SU-DHL-6 (cell line): Measurements from ENCODE around the gene ABCG2.

Experiments
- H2AFZ ChIP-seq: fragments of 200-600 bp; sonication (generic); 2 replicates; pipeline ENCODE4 v1.6.1; 2014; ENCODE audit warnings: low read depth, mild to moderate bottlenecking, moderate library complexity, mixed read lengths, antibody characterized with exemption, low read length; ENCODE audit not compliant: severe bottlenecking
- H3F3A ChIP-seq: fragments of 200-600 bp; shearing (Covaris generic); 2 replicates; pipeline ENCODE4 v1.6.0; 2016; ENCODE audit warnings: antibody characterized with exemption, mild to moderate bottlenecking; ENCODE audit not compliant: insufficient read depth
- H3K27ac ChIP-seq: fragments of 200-600 bp; sonication (generic); 2 replicates; pipeline ENCODE4 v1.5.1; 2016; ENCODE audit warnings: low read depth, mild to moderate bottlenecking, low read length, moderate library complexity, mixed read lengths
- H3K27me3 ChIP-seq: fragments of 200-600 bp; sonication (generic), shearing (Covaris generic); 2 replicates; pipeline ENCODE4 v1.6.0; 2014; ENCODE audit warnings: mild to moderate bottlenecking, low read length
- H3K36me3 ChIP-seq: fragments of 200-600 bp; sonication (generic); 2 replicates; pipeline ENCODE4 v1.6.1; 2014; ENCODE audit warnings: mild to moderate bottlenecking, low read length, mixed read lengths
- H3K4me2 ChIP-seq: fragments of 300-600, 200-600 bp; shearing (Covaris generic), sonication (generic); 2 replicates; pipeline ENCODE4 v1.6.0; 2014; ENCODE audit warnings: low read length, low read depth, mild to moderate bottlenecking; ENCODE audit not compliant: poor library complexity, severe bottlenecking
- H3K4me3 ChIP-seq: fragments of 200-600 bp; sonication (generic); 2 replicates; pipeline ENCODE4 v1.5.1; 2014; ENCODE audit warnings: antibody characterized with exemption, low read length, mild to moderate bottlenecking, mixed read lengths; ENCODE audit not compliant: insufficient read depth, poor library complexity, severe bottlenecking
- H3K79me2 ChIP-seq: fragments of 200-600 bp; sonication (generic); 2 replicates; pipeline ENCODE4 v1.6.1; 2014; ENCODE audit warnings: mild to moderate bottlenecking, low read length, moderate library complexity; ENCODE audit not compliant: insufficient read depth
- H3K9ac ChIP-seq: fragments of 200-600 bp; sonication (generic); 2 replicates; pipeline ENCODE4 v1.7.0; 2014; ENCODE audit warnings: mild to moderate bottlenecking, low read length
- H3K9me2 ChIP-seq: fragments of 200-600 bp; sonication (generic); replicated peaks from 2 replicates; pipeline ENCODE4 v1.6.1; 2014; ENCODE audit warnings: low read length; ENCODE audit not compliant: insufficient read depth
- H3K9me3 ChIP-seq: fragments of 200-600 bp; sonication (generic); 2 replicates; pipeline ENCODE4 v1.6.1; 2014; ENCODE audit warnings: low read length, mixed read lengths; ENCODE audit not compliant: insufficient read depth
- H4K20me1 ChIP-seq: fragments of 200-600 bp; sonication (generic); 2 replicates; pipeline ENCODE4 v1.6.1; 2014; ENCODE audit warnings: low read depth, mild to moderate bottlenecking, antibody characterized with exemption, low read length, moderate library complexity, mixed read lengths
- CTCF ChIP-seq: fragments of 200-600 bp; sonication (generic); IDR thresholded peaks from one replicate; pipeline ENCODE4 v1.5.1; 2017; ENCODE audit warnings: antibody characterized with exemption, mild to moderate bottlenecking, low read length, moderate library complexity; ENCODE audit not compliant: insufficient read depth, poor library complexity, severe bottlenecking
- EZH2phosphoT487 ChIP-seq: fragments of 200-600 bp; sonication (generic), shearing (Covaris generic); conservative IDR thresholded peaks from 2 replicates; pipeline ENCODE4 v1.6.1; 2018; ENCODE audit warnings: mild to moderate bottlenecking, antibody characterized with exemption, low read length, moderate library complexity, mixed read lengths

ABCG2 gene

GRCh38 chr4:88146891-88147290 is 11.5 kb downstream of the ABCG2 start:
- no peaks in the 10 kb centered on the region for H3K9me2 ChIP-seq
- no peaks in the 10 kb centered on the region for H3K79me2 ChIP-seq
- no peak overlapping the region for H3K4me2 ChIP-seq
- no peaks in the 10 kb centered on the region for H3K9me3 ChIP-seq
- TF ChIP-seq EZH2phosphoT487 = no peak
- no peak for TF ChIP-seq CTCF
- H3F3A ChIP-seq = no peaks in the 10 kb centered on the region
- no peak overlapping the region for H2AFZ ChIP-seq
- H4K20me1 ChIP-seq = no peaks in the 10 kb centered on the region
- no peak overlapping the region for H3K27ac ChIP-seq
- H3K4me3 ChIP-seq = no peak overlapping the region
- no peak overlapping the region for H3K9ac ChIP-seq
- H3K27me3 ChIP-seq = no peaks in the 10 kb centered on the region
- no peaks in the 10 kb centered on the region for H3K36me3 ChIP-seq

GRCh38 chr4:88144866-88145300 is 13.6 kb downstream of the ABCG2 start:
- Histone ChIP-seq H2AFZ (no peak overlapping the region), H3K9me3 (no peaks in the 10 kb centered on the region), H3K79me2 (no peaks in the 10 kb centered on the region), H4K20me1 (no peaks in the 10 kb centered on the region), H3K27me3 (no peaks in the 10 kb centered on the region), H3K9me2 (no peaks in the 10 kb centered on the region), H3K4me3 (no peak overlapping the region), H3K27ac (no peak overlapping the region), H3K36me3 (no peaks in the 10 kb centered on the region), H3K9ac (no peak overlapping the region), H3K4me2 (no peak overlapping the region), H3F3A (no peaks in the 10 kb centered on the region)
- TF ChIP-seq EZH2phosphoT487 (no peak), CTCF (no peak)

- no peaks in the 10 kb centered on the region for H3K27me3 ChIP-seq
- no peak overlapping the region for H3K27ac ChIP-seq
- H2AFZ ChIP-seq = no peak overlapping the region
- no peaks in the 10 kb centered on the region for H3K9me2 ChIP-seq
- H3K9me3 ChIP-seq = no peaks in the 10 kb centered on the region
- no peak overlapping the region for H3K9ac ChIP-seq
- no peak overlapping the region for H3K4me2 ChIP-seq
- no peaks in the 10 kb centered on the region for H4K20me1 ChIP-seq
- no peaks in the 10 kb centered on the region for H3F3A ChIP-seq
- TF ChIP-seq EZH2phosphoT487 (no peak), CTCF (no peak)
- H3K4me3 ChIP-seq = no peak overlapping the region
- H3K36me3 ChIP-seq = no peaks in the 10 kb centered on the region
- no peaks in the 10 kb centered on the region for H3K79me2 ChIP-seq
Observed at GRCh38 chr4:88144048-88144447, 14.4 kb downstream of the ABCG2 start.

DNA sequence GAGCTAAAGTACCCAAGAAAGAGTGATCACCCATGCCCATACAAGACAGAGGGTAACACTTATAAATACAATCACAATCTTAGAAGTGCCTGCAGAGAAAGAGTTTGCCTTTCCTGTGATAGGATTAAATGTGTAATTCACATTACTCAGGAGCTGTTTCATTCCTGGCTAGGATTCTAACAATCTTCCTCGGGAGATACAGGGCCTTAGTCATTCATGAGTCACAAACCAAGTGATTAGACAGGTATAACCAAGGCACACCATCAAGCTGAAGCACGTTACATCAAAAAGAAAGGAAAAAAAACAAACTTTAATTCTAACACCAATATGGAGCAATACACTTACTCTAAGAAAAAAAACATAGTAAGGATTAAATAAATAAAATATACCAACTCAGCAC is 14.9 kb downstream of the ABCG2 start:
- H2AFZ ChIP-seq = no peak overlapping the region
- H3K4me2 ChIP-seq = no peak overlapping the region
- H3K79me2 ChIP-seq = no peaks in the 10 kb centered on the region
- no peak overlapping the region for H3K27ac ChIP-seq
- H4K20me1 ChIP-seq = no peaks in the 10 kb centered on the region
- no peak overlapping the region for H3K4me3 ChIP-seq
- no peaks in the 10 kb centered on the region for H3F3A ChIP-seq
- H3K9ac ChIP-seq = no peak overlapping the region
- no peaks in the 10 kb centered on the region for H3K9me3 ChIP-seq
- TF ChIP-seq EZH2phosphoT487 = no peak
- TF ChIP-seq CTCF = no peak
- H3K36me3 ChIP-seq = no peaks in the 10 kb centered on the region
- no peaks in the 10 kb centered on the region for H3K27me3 ChIP-seq
- no peaks in the 10 kb centered on the region for H3K9me2 ChIP-seq
